ENCODE measurements around the gene ZBTB25.

ZBTB25 gene

GRCh38 chr14:64513271-64513670 is 9.6 kb upstream of the ZBTB25 start:
- DNase-seq: no peak

GRCh38 chr14:64510825-64511671 is 7.4 kb upstream of the ZBTB25 start:
- DNase-seq: peak; percentile 60 to 73

DNA sequence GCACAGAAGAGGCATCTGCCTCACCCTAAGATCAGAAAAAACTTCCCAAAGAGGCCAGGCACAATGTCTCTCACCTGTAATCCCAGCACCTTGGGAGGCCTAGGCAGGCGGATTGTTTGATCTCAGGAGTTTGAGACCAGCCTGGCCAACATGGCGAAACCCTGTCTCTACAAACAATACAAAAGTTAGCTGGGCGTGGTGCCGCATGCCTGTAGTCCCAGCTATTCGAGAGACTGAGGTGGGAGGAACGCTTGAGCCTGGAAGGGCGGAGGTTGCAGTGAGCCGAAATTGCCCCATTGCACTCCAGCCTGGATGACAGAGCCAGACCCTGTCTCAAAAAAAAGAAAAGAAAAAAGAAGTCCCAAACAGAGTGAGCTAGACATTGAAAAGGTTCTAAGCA is 5.4 kb upstream of the ZBTB25 start:
- DNase-seq: no peak

GRCh38 chr14:64508215-64508776 is 4.7 kb upstream of the ZBTB25 start:
- peak in 1 of 2 experiments; percentile 26 for DNase-seq

DNA sequence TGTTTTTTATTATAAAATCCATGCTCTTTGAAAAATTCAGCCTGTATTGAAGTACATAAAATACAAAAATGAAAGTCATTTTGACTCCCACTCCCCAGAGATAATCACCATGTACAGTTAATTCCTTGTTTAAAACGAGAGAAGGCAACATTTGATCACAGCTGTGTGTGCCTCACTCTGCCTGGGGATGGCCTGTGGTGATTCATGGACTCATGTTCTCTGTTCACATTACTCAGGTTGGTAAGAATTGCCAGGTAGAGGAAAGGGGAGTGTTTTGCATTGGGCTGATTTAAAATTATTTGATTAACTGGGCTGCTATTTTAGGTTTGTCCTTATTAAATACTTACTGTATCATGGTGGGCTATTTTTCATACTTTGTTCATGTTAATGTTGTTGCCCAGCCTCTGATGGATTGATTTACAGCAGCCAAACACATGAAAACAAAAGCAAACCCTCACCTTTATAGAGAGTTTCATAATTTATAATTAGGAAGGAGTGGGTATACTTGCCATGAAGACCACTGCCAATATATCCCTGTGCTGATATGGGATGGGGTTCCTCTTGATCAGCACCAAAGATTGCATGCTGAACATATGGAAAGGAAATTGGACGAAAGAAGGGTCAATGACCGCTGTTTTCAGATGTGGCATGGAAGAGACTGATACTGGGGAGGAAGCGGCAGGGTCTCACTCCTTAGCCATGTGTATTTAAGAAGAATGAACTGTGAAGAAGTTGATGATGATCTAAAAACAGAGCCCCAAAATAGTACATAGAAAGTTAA is 3.9 kb upstream of the ZBTB25 start:
- no peak for DNase-seq

DNA sequence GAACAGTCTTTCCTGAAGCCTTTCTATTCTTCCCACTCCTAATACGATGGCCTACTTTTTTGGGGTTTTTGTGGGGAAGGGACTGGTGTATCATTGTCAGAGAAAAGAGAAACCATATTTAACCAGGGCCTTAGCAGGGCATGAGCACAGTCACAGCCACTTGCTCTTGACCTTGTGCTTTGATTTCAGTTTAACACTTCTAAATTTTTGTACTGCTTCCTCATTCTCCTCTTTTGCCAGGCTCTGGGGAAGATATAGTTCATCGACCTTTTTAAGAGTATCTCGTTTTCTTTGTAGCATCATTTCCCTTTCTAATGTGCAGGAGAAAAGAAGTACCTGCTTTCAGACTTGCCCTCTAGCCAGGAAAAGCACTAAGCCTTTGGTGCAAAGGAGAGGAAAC is 3.1 kb upstream of the ZBTB25 start:
- DNase-seq: no peak

DNA sequence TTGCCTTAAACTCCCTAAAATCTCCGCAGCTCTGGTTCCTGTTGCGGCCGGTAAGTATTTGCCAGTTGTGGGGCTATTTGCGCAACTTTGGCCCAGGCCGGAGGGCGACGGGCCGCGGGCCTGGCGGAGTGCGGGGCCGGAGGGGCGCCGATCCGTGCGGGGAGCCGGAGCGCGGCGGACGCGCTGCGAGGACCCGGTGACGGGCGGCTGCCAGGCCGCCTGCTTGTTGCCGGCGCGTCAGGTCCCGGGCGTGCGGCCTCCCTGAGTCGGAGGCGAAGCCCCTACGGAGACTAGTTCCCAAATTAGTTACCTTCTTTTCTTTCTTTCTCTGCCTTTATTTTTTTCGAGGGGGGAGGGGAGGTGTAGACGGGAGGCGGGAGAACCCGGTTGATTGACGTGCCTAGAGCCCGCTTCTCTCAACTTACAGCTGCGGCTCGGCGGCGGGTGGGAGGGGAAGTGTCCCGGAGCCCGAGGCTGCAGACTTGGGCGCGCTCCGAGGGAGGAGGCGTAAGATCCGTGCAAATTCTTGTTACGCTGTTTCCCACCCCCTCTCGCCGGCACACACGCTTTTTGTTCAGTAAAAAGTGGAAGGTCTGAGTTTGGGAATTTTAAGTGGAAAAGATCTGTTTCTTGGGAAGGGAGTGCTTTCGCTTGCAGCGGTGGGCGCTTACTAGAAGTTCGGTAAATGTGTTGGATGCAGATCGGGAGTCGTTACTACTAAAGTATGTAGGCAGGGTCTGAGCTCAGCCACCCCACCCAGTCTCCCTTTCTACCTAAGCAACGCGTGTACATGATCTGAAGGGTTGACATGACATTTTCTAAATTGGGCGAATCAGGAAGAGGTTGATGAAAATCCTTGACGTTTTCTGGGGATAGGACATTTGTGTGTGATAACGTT is 1.5 kb upstream of the ZBTB25 start:
- peak; percentile 79 to 88 for DNase-seq

DNA sequence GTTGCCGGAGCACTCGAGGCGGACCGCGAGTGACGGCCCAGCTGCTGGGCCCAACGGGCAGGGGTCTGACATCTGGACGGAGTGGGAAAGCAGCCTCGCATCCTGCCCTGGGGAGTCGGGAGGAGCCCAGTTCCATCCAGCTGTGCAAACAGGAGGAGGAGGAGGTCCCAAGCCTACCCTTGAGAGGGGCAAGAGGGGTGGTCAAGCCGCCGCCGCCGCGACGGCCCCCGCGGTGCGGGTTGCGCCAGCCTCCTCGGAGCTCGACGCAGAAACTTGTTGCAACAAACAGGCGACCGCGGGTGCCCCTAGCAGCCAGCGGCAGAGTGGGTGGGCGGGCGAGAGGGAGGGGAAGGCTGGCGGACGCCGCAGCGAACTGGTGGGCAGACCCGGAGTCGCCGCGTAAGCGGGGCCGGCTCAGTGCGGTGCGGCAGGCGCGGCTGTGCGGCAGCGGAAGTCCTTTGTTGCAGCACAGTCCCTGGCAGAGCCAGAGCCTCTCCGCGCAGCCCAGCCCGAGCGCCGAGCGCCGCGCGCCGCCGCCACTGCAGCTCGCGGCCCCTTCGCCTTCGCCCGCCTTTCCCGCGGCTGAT is 765 bp upstream of the ZBTB25 start, which contains the start of gene ZBTB1:
Gene ZBTB1 (plus strand): TSS at position 461 of the 587 bp plus-strand sequence. CDS start 16,735 bp downstream, outside the sequence.
- peak; percentile 80 to 86 for DNase-seq

GRCh38 chr14:64502887-64503433 is 678 bp downstream of the ZBTB25 start:
- peak; percentile 36 to 64 for DNase-seq

- no peak for DNase-seq
These were observed 1.2 kb downstream of the ZBTB25 start for GRCh38 chr14:64502456-64502855.

DNA sequence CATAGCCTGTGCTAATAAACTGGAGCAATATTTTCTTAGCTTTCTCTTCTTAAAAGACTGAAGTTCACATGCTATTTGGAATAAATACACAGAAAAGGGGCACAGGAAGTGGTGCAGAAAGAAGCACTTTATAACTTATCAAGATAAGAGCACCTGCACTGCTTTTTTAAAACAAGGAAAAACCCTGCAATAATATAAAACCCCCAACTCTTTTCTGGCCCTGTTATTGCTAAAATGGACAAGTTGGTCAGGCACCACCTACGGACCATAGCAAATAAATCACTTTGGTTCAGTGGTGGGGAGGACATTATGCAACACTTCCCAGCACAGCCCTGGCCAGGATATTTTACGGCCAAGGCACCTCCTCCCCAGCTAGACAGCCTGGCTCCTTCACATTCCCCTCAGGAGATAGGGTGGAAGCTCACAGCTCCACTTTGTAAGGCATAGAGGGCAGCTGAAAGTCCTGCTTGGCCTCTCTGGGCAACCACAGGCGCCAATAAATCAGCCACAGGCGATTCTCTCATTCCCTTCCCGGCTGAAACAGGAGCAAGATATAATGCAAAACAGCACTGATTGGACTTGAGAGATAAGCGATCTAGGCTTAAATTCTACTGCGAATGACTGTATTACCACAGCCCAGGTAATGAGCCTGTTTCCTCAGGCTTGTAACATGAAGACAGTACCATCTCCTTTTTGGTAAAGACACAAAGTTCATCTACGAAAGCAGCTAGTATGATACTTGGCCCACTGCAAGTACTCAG is 2.0 kb downstream of the ZBTB25 start:
- peak in 1 of 2 experiments; percentile 18 for DNase-seq

DNA sequence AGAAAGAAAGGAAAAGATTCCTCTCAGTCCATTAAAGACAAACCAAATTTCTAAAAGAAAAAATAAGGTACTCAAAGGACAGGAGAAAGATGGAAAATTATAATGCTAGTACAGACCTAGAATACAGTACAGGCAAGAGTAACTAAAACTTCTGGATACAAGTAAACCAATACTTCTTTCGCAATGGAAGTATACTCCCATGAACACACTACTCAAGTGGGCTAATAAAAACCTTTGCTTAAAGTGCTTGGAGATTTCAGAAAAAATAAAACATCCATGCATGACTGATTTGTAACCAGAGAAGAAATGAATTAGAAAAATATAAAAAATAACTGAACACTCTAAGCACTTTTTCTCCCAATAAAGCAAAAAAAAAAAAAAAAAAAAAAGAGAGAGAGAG is 3.5 kb downstream of the ZBTB25 start:
- no peak for DNase-seq

- DNase-seq: peak in 1 of 2 experiments; percentile 20
These were observed 6.9 kb downstream of the ZBTB25 start for GRCh38 chr14:64496764-64497163.

GRCh38 chr14:64495252-64495651 is 8.4 kb downstream of the ZBTB25 start:
- peak in 1 of 2 experiments; percentile 64 for DNase-seq

DNA sequence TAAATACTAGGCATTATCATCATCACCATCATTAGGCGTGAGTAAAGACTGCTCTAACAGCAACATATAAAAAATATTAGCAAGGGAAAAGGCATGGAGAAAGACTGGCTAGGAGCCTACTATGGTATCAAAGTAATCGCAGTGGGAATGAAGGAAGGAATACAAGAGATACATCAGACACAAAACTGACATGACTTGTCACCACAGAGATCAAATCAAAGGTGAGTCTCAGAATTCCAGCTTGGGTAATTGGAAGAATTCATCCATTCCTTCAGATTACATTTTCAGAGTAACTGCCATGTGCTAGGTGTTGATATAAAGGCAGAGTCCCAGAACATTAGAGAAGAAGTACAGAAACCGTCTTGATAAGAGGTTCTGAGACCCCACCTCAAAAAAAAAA is 10.2 kb downstream of the ZBTB25 start:
- DNase-seq: no peak

DNA sequence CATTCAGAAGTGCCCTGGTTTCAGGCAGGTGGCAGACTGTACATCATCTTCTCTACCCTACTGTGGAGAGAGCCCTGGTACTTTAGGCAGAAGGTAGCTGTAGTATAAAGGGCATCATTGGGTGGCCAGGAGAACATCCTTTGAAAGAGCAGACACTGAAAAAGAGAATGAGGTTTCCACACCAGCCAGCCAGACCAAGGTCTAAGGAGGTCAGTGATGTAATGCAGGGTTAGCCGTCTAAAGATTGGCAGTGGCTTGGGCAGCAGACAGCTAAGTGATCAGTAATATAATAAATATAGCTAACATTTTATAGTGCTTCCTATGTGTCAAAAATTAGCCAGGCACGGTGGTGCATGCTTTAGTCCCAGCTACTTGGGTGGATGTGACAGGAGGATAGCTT is 12.0 kb downstream of the ZBTB25 start:
- no peak for DNase-seq

GRCh38 chr14:64488590-64489099 is 15.0 kb downstream of the ZBTB25 start:
- no peak for DNase-seq

DNA sequence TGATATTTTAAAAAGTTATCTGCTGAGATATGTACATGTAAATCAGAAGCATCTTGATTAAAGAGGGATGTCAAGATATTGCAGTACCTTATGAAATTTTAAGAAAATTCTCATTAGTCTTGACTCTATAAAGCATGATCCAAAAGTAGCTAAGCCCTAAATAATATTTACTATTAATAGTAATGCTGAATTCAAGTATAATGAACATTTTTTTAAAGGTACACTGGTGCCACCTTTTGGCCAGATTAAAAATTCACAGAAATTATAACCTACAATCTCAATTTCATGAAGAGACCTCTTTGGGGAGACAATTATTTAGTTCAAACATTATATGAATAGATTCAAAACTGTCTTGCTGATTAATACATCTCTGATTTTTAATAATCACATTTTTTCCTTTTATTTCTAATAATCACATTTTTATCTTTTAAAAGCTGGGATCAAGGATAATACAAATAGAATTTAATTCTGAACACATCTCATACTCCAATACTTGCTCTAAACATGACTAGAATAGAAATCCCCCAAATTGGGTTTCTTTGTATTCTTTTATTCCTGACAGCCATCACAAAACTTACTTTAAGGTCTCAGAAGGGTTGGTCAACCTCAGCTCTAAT is 24.9 kb downstream of the ZBTB25 start:
- DNase-seq: peak in 1 of 2 experiments; percentile 57

GRCh38 chr14:64476438-64476837 is 27.2 kb downstream of the ZBTB25 start:
- no peak for DNase-seq

- DNase-seq: no peak
These were observed 27.9 kb downstream of the ZBTB25 start for GRCh38 chr14:64475585-64476273.
